HG03442 (cell line): ENCODE results near the gene PRR33.
"Not testable (repeated sequence)": the region's sequence is repeated elsewhere in the genome, so short reads cannot be mapped to it uniquely, and the experiment has no call there.

Experiments
- ATAC-seq: cut with Tn5 transposase; IDR thresholded peaks from one replicate; pipeline ENCODE4 v1.9.1; 2021; ENCODE audit warnings: mild to moderate bottlenecking, moderate library complexity; ENCODE audit not compliant: unreplicated experiment

PRR33 gene

DNA sequence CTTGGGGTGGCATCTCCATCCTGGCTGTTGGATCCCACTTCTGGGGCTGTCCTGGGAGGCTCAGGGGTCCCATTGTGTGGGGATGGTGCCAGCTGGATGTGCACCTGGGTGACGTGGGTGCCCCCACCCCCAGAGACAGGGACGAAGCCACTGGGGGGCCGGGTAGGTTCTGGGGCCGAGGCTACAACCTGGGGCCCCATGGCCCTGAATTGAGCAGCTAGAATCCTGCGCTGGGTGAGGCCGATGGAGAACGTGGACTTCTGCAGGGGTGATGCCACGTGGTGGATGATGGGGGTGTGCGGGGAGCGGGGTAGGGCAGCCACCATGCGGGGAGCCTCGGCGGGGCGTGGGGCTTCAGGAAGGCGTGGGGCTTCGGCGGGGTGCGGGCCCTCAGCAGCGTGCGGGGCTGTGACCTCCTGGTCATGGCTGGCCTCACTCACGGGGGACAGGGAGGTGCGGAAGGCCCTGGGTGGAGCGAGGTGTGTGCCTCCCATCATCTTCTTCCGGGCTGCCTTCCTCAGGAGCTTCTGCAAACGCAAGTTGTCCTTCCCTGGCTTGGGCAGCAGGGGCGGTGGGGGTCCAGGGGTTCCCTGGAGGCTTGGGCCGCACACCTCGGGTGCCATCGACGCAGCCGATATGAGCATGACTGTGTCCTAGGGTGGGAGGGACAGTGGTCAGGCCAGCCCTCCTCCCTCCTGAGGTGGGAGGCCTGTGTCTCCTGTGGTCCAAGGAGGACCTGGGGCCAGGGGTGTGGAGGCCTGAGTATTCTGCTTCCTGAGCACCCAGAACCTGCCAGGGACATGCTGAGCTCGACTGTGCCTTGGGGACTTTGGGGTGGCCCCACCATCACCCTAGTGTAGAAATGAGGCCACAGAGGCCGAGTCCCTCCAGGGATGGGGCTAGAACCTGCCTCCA lies 1.5 kb downstream of the PRR33 start:
- no peak for ATAC-seq

DNA sequence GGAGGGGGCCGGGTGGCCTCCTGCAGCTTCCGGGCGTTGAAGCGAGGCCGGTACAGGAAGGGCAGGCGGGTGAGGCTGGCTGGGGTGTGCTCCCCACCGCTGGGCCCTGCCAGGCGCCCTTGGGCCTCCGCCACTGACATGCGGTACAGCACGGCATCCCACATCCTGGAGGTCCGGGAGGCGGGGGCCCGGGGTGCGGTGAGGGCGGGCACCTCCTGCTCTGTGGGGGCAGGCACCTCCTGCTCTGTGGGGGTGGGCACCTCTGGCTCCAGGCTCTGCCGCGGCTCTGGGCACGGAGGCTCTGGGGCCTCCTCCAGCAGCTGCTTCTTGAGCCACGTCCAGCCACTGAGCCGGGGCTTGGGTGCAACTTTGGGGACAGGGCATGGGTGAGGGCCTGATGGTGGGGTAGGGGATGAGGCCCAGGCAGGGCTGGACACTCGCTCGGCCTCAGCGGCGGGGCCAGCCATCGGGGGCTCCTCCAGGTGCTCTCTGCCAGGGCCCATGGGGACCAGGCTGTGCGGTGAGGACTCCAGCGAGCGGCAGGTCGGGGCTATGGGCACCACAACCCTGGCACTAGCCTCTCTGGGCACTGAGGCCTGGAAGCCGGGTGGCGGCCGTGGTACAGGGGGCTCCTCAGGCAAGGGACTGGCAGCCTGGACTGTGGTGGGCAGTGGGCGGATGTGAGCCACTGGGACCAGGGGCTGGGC lies 2.3 kb downstream of the PRR33 start:
- ATAC-seq: no peak

DNA sequence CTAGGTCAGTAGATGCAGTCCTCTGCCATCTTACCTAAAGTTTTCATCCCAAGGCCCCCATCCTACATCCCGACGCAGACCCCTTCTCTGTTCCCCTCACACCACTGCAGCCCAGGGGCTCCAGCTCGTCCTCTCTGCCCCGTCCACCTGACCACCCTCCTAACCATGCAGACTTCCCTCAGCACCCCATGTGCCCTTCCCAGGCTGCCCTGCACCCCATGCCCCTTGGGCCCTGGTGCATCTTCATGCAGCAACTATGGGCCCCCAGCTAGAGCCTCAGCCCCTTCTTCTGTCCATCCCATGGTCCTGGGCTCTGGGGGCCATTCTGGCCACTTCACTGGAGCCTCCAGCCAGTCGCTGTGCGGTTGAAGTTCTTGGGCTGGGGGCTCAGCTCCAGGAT lies 2.9 kb downstream of the PRR33 start:
- no peak for ATAC-seq

DNA sequence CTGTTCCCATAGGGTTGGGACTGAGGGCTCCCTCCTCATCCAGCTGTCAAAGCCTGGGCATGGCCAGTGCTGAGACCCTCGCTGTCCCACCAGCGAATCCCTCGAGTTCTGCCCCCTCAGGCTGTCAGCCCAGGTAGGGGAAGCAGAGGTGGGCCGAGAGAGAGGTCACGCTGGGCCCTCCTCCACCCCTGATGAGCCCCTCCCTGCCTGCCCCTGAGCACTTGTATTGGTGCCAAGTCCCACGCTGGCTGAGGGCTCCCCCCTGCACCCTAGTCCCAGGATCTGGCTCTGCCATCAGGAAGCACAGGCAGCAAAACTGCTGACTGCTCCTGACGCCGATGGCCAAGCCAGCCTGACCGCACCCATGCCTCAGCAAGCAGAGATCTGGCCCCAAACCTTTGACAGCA lies 3.3 kb downstream of the PRR33 start:
- no peak for ATAC-seq

DNA sequence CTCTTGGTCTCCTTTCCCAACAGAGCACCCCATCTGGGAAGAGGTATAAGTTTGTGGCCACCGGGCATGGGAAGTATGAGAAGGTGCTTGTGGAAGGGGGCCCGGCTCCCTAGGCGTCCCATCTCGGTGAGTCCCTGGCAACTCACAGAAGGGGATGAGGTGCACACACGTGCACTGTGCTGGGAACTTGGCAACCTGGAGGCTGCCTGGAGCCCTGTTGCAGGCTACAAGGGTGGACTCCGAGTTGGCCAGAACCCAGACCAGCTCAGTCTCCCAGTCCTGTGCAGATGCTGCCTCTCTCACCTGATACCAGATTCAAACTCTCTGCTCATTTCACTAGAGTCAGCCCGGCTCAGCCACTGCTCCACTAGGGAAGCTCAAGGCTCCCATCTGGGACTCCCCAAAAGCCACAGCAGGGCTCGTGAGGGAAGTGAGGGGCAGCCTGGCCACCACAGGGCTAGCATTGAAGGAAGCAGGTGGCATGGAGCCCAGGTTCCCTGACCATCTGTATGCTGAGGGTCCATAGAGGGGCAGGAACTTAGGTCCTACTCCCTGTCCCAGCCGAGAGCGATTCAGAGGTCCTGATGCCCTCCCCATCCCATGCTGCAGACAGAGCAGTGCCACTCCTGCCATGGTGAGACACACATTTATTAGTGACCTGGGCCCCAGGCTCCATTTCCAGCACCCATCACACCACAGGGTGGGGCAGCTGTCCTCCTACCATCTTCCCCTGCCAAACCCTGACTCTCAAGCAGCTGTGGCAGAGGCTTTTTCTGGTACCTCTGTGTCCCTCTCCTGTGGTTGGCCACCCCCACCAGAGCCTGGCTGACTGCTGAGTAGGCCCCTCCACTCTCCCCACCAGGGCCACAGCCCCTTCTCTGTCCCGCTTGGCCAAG lies 4.0 kb downstream of the PRR33 start:
- ATAC-seq: no peak

DNA sequence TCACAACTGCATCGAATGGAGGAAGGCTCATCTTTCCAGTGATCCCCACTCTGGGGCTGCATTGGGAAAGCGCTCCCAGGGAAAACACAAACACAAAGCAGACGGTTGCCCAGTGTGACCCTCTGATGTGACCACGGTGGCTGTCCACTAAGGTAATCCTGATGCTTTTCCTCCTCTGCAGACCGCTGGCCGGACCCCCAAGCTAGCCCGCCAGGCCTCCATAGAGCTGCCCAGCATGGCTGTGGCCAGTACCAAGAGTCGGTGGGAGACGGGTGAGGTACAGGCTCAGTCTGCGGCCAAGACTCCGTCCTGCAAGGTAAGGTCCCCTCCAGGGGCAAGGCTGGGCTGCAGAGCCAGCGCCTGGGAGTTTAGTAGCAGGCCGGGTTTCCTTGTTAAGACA lies 5.1 kb downstream of the PRR33 start:
- not testable (repeated sequence) for ATAC-seq

DNA sequence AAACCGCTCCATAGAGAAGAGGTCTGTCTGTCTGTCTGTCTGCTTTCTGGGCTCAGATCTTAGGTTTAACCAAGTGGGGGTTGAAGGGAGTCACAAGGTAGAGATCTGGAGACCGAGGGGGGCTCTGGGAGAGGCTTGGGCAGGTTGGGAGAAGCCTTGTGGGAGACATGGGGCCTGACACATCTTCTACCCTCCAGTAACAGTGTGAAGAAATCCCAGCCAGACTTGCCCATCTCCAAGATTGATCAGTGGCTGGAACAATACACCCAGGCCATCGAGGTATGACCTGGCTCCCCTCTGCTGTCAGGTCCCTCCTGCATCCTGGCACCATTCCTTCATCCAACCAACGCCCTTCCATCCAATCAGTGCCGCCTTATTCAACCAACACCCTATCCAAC lies 7.4 kb downstream of the PRR33 start:
- ATAC-seq: no peak

DNA sequence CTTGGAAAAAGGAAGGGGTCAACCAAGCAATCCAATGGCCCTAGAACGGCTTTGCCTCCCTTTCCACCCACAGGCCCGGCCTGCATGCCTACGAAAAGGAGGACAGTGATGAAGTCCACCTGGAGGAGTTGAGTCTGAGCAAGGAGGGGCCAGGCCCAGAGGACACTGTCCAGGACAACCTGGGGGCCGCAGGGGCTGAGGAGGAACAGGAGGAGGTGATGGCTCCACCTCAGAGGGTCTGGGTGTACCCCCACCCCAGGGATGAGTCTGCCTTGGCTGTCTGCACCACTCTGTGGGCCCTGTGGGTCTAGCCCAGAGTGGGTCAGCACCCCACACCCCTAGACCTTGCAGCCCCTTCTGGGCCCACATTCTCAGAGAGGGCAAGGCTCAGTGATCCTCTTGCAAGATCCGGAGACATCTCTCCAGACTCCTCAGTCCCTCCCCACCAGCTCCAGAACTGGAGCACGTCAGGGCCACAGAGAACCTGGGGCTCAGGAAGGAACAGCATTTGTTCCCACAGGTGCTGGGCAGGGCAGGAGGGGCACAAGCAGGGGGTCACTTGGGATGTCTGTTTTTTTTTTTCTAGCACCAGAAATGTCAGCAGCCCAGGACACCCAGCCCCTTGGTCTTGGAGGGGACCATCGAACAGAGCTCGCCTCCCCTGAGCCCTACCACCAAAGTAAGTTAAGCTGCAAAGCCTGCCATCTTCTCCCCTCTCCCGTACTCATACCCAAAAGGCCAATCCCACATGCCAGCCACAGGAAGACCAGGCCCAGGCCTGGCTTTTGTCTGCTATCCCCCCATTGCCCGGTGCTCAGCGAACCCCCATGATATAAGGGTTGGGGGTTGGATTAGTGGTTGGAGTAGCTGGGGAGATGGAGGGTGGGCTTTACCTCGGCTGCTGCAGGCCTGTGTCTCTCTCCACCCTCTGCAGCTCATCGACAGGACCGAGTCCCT lies 8.1 kb downstream of the PRR33 start:
- no peak for ATAC-seq

DNA sequence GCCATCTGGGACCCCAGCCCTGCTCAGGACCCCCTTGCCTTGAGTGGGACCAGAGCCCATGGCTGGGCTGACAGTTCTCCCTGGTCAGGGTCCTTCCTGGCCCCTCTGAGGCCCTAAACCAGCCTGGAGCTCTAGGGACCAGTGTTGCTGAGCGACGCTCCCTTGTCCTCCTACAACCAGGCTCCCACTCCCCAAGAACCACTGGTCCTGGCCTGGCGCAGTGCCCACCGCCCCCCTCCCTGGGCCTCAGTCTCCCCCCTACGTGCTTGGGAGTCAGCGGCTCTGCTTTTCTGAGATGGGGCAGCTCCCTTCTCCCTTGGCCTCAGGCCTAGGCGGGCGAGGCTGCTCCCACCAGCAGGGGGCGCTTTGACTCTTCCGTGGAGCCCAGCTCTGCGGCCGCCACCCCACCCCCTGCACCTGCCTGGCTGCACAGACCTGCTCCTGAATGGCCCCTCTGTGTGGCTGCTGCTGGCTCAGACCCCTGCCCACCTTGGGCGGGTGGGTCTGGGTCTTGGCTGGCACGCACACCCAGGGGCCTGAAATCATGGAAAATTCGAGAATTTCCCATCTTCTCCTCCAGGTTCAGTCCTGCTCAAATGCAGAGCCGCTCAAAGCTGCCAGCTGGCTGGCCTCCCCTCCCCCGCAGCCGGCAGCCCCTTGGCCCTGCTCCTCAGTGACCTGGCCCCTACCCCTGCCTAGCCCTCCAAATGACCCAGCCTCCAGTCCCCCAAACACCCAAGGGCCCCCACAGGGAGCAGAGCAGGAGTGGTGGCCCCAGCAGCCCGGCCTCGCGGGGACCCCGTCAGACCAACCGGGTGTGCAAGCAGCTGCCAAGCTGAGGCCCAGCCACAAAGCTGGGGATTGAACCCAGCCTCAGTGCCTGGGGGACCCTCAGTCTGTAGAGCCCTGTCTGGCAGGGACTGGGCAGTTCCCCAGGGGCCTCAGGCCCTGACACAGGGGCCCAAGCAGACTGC lies 9.1 kb downstream of the PRR33 start:
- no peak for ATAC-seq

DNA sequence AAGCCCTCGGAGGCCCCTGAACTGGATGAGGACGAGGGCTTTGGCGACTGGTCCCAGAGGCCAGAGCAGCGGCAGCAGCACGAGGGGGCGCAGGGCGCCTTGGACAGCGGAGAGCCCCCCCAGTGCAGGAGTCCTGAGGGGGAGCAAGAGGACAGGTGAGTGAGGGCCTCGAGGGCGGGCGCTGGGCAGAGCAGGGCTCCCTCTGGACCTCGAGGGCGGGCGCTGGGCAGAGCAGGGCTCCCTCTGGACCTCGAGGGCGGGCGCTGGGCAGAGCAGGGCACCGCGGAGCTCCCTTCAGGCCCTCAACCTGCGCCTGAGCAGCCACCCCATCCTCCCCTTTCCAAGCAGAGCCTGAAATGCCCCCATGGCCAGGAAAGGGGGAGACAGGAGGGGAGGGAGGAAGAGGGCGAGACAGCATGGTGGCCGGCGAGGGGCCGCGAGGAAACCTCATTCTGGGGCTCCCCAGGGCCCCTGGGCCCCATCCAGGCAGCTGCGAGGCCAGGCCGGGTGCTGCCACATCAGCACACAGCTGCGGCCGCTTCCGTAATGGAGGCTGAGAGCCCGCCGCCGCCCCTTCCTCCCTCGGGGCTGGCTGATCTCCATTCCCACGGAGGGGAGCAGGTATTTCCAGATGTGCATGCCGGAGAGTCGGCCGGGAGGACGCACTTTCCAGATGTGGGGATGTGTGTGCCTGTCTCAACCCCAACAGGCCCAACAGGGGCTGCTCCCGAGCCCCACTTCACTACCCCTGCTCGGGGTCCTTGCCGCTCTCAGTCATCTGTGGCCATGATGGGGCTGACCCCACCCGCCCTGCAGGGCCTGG lies 10.0 kb downstream of the PRR33 start:
- ATAC-seq: no peak

DNA sequence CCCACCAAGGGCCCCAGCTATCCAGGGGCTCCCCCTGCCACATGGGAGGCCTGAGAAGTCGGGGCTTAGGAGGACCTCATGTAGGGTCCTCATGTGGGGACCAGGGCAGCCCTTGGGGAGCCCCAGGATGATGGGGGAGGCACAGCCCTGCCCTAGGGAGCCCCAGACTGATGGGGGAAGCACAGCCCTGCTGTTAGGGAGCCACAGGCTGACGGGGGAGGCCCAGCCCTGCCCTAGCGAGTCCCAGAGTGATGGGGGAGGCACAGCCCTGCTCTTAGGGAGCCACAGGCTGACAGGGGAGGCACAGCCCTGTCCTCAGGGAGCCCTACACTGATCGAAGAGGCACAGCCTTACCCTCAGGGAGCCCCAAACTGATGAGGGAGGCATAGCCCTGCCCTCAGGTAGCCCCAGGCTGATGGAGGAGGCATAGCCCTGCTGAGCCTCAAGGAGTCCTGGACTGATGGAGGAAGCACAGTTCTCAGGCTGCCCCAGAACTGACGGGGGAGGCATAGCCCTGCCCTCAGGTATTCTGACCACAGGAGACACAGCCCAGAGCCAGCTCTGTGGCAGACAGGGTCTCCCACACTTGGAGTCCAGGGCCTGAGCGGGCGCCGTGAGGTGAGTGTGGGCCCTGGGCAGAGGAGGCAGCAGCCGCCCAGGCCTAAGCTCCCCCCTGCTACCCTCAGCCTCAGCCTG lies 10.8 kb downstream of the PRR33 start:
- no peak for ATAC-seq

DNA sequence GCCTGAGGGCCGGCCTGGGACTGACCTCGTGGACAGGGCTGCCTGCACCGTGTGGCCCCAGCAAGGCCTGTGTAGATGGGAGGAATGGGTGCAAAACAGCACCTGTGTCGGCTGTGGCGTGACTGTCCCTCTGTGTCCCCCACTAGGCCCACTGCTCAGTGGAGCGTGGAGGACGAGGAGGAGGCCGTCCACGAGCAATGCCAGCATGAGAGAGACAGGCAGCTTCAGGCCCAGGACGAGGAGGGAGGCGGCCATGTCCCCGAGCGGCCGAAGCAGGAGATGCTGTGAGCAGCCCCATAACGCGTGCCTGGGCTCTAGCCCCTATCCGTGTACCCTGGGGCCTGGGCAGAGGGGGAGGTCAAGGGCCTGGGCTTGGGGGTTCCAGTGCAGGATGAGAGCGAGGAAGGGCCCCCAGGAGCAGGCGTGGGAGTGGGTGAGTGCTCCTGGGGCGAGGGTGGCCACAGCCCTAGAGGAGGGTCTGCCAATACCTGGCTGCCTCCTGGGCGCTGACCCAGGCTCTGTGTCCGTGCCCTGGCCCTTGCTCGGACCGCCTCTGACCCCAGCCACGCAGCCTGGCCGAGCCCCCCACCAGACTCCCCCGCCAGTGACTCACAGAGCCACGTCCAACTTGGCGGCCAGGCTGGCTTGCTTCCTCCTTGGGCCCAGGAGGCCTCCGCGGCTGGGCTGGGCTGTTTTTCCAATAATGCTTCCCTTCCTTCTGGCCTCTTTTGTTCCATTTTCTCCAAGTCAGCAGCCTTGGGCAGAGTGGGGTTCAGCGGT lies 11.6 kb downstream of the PRR33 start:
- ATAC-seq: no peak

DNA sequence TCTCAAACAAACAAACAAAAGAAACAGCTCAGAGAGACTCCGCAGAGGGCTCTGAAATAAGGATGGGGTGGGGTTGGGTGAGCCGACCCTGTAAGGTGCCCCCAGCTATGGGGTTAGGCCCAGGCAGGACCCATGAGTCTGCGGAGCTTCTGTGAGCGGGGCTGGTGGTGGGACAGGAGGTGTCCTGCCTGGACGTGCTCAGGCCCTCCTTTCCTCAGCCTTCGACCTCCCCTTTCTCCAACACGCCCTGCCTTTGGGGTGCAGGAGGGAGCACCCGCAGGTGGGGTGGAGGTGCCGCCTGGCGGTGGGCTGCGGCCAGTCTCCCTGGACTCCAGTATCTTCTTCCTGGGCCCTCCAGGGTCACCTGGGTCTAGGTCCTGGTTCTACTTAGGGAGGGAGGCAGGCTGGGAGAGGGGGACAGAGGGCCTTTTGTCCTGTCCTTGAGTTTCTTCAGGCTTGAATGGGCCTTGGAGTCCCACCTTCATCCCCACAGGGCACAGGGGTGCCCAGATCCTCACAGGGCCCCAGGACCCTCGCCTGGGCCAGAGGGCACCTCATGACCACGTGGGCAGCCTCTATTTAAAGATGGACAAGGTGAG lies 12.3 kb downstream of the PRR33 start:
- no peak for ATAC-seq

DNA sequence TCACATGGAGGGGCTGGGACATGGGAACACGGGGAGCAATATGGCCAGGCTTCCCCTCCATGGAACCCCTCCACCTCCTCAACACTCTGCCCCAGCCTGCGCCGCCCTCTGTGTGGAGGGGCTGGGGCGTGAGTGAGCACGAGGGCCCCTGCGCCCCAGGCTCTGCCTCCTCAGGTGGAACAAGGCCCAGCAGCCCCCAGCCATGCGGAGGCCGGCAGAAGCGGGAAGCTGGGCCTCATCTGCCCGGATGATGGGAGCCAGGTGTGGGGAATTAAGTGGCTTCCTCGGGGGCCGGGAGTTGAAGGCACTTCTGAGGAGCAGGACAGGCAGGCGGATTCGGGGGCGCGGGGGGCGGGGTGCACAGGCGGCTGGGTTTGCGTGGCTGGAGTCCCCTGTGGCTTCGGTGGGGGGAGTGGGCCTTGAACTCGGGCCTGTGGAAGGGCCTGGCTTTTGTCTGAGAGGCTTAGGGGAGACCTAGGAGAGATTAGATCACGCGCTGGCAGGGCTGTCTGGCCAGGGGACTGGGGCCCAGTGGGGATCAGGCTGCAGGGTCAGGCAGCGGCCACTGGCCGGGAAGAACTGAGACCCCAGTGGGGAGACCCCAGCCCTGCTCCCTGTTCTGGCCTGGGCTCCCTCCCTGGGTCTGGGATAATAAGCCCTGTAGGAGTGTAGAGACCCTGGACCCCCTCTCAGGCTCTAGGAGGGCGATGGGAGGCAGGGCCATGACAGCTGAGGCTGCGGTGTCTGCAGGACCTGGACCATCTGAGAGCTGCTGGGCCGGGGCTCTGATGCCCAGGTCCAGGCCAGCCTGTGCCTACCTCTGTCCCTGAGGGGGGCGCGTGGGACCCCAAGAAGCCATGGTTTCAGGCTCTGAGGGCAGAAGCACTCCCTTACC lies 13.3 kb downstream of the PRR33 start:
- ATAC-seq: no peak
